Skeletal muscle cell (primary cell): ENCODE results near the gene EFHD1.

Source experiments
- DNase-seq: peaks from one replicate; pipeline ENCODE4 v3.0.0-alpha.2; 2010; ENCODE audit warnings: low read depth
- H3K4me3 ChIP-seq: 2 replicates; pipeline ENCODE4 v1.5.1; 2011; ENCODE audit warnings: low read depth, mild to moderate bottlenecking, control low read depth, low read length, moderate library complexity

EFHD1 gene

GRCh38 chr2:232643813-232644347 lies 10.5 kb downstream of the EFHD1 start:
- DNase-seq, result no peak
- H3K4me3 ChIP-seq, result no peak overlapping the region

- DNase-seq, result no peak
- H3K4me3 ChIP-seq, result no peak overlapping the region
Measured at GRCh38 chr2:232645061-232645460, 11.7 kb downstream of the EFHD1 start.

GRCh38 chr2:232646726-232647125 lies 13.3 kb downstream of the EFHD1 start:
- no peak overlapping the region for H3K4me3 ChIP-seq
- DNase-seq, result no peak

- DNase-seq, result no peak
- H3K4me3 ChIP-seq, result no peak overlapping the region
Measured at GRCh38 chr2:232647261-232647660, 13.9 kb downstream of the EFHD1 start.

- DNase-seq, result no peak
- H3K4me3 ChIP-seq, result no peak overlapping the region
Measured at GRCh38 chr2:232649033-232649432, 15.6 kb downstream of the EFHD1 start.

GRCh38 chr2:232652505-232652851 lies 19.1 kb downstream of the EFHD1 start:
- no peak overlapping the region for H3K4me3 ChIP-seq
- no peak for DNase-seq

- DNase-seq, result no peak
- H3K4me3 ChIP-seq, result no peak overlapping the region
Measured at GRCh38 chr2:232653441-232653840, 20.0 kb downstream of the EFHD1 start.

GRCh38 chr2:232655392-232655791 lies 22.0 kb downstream of the EFHD1 start:
- no peak for DNase-seq
- no peak overlapping the region for H3K4me3 ChIP-seq

GRCh38 chr2:232658217-232658785 lies 24.9 kb downstream of the EFHD1 start:
- DNase-seq, result no peak
- no peak overlapping the region for H3K4me3 ChIP-seq

GRCh38 chr2:232659359-232659758 lies 26.0 kb downstream of the EFHD1 start:
- DNase-seq, result no peak
- no peak overlapping the region for H3K4me3 ChIP-seq

GRCh38 chr2:232662486-232663260 lies 29.3 kb downstream of the EFHD1 start:
- no peak for DNase-seq
- H3K4me3 ChIP-seq, result no peak overlapping the region

- DNase-seq, result no peak
- no peak overlapping the region for H3K4me3 ChIP-seq
Measured at GRCh38 chr2:232666051-232666805, 32.8 kb downstream of the EFHD1 start.

- H3K4me3 ChIP-seq, result no peak overlapping the region
- DNase-seq, result no peak
Measured at GRCh38 chr2:232667989-232668583, 34.7 kb downstream of the EFHD1 start.

- DNase-seq, result no peak
- no peak overlapping the region for H3K4me3 ChIP-seq
Measured at GRCh38 chr2:232668805-232669444, 35.5 kb downstream of the EFHD1 start.

- DNase-seq, result no peak
- no peak overlapping the region for H3K4me3 ChIP-seq
Measured at GRCh38 chr2:232672588-232672987, 39.2 kb downstream of the EFHD1 start.

GRCh38 chr2:232674491-232674890 lies 41.1 kb downstream of the EFHD1 start:
- DNase-seq, result no peak
- no peak overlapping the region for H3K4me3 ChIP-seq

GRCh38 chr2:232675381-232675780 lies 42.0 kb downstream of the EFHD1 start:
- no peak overlapping the region for H3K4me3 ChIP-seq
- DNase-seq, result no peak

- DNase-seq, result no peak
- H3K4me3 ChIP-seq, result no peak overlapping the region
Measured at GRCh38 chr2:232680006-232680405, 46.6 kb downstream of the EFHD1 start.

GRCh38 chr2:232681527-232681926 lies 48.1 kb downstream of the EFHD1 start:
- DNase-seq, result no peak
- H3K4me3 ChIP-seq, result no peak overlapping the region

- no peak for DNase-seq
- H3K4me3 ChIP-seq, result no peak overlapping the region
Measured at GRCh38 chr2:232683368-232683767, 50.0 kb downstream of the EFHD1 start.
